ENCODE data around the gene HSPB2.

- TF ChIP-seq CTCF (conservative IDR thresholded peaks at IDR 0.05; ENCODE audit: low read length) (no peak), EZH2phosphoT487 (IDR thresholded peaks at IDR 0.05; ENCODE audit: borderline replicate concordance) (no peak)
These were observed 26.5 kb upstream of the HSPB2 start for GRCh38 chr11:111886032-111886431.

All from Loucy (cell line).